ENCODE data around the gene GTPBP4. TPM values are rescaled to one million over a fixed set of nuclear protein-coding genes. Genes with fewer than 3 reads are reported as not detected.

GTPBP4 gene
- total RNA-seq, 1 experiment from 2014 or later = 111 TPM

- H4K20me1 ChIP-seq (ENCODE audit: insufficient read depth) = no peaks in the 10 kb centered on the region
- H3K4me3 ChIP-seq (replicated peaks in 1 of 2; ENCODE audit: low read depth in 1 of 2, low read length in 2 of 2) = no peak overlapping the region
- no peaks in the 10 kb centered on the region for H3K9me2 ChIP-seq (ENCODE audit: insufficient read depth)
- H2AFZ ChIP-seq (ENCODE audit: low read depth, low read length, poor library complexity, severe bottlenecking) = no peak overlapping the region
- no peaks in the 10 kb centered on the region for H3K4me1 ChIP-seq (ENCODE audit: control insufficient read depth in 1 of 2, insufficient read depth in 2 of 2, low read length in 2 of 2)
- ChIA-PET POLR2A (no interaction called here), CTCF (no interaction called here), RAD21 (ENCODE audit: low non-redundant PET in 1 of 2, low total read pairs in 2 of 2, uncharacterized antibody in 2 of 2, unreplicated experiment in 2 of 2) (no interaction called here)
- no peak overlapping the region for H3K4me2 ChIP-seq (ENCODE audit: low read length)
- no peak overlapping the region for H3K9ac ChIP-seq (ENCODE audit: low read length)
- DNase-seq (ENCODE audit: low read depth, low spot score) = no peak
- H3K79me2 ChIP-seq (ENCODE audit: insufficient read depth, low read length) = no peaks in the 10 kb centered on the region
- intact Hi-C loops (cut with micrococcal nuclease) = no loop called here
- H3K27ac ChIP-seq (ENCODE audit: low read depth, low read length) = no peak overlapping the region
- no peak for ATAC-seq
- peaks cover 14 to 17% of the 10 kb centered on the region in 2 experiments for H3K36me3 ChIP-seq (ENCODE audit: control insufficient read depth in 1 of 2, insufficient read depth in 2 of 2, low read length in 2 of 2)
- no peaks in the 10 kb centered on the region for H3K9me3 ChIP-seq (ENCODE audit: control insufficient read depth in 1 of 2, insufficient read depth in 1 of 2, low read depth in 1 of 2, low read length in 2 of 2)
- H3K27me3 ChIP-seq (ENCODE audit: insufficient read depth, low read length) = no peaks in the 10 kb centered on the region
- TF ChIP-seq YY1 (IDR thresholded peaks at IDR 0.05; ENCODE audit: extremely low read depth, insufficient replicate concordance, low read depth, low read length) (no peak), ATF3 (IDR thresholded peaks at IDR 0.05) (no peak)
- no TSS peak for BruUV-seq (replicated peaks)
Measured at GRCh38 chr10:1022413-1022812, 34.2 kb downstream of the GTPBP4 start.

GRCh38 chr10:1024103-1024502 is 35.9 kb downstream of the GTPBP4 start:
- H3K36me3 ChIP-seq (ENCODE audit: control insufficient read depth in 1 of 2, insufficient read depth in 2 of 2, low read length in 2 of 2) = peaks cover 6 to 8% of the 10 kb centered on the region in 2 experiments; a peak in 2 of 4 replicates
- ATAC-seq = no peak
- intact Hi-C loops (cut with micrococcal nuclease) = no loop called here
- TF ChIP-seq JUND (IDR thresholded peaks at IDR 0.05) = no peak
- TF ChIP-seq RAD21 (IDR thresholded peaks at IDR 0.05; ENCODE audit: low read depth) = no peak
- TF ChIP-seq ZFX (IDR thresholded peaks at IDR 0.05) = no peak
- no peak for TF ChIP-seq CEBPB (IDR thresholded peaks at IDR 0.05; ENCODE audit: low read depth)
- TF ChIP-seq EGR1 (IDR thresholded peaks at IDR 0.05; ENCODE audit: low read depth) = no peak
- no peak for TF ChIP-seq FOSL1 (IDR thresholded peaks at IDR 0.05; ENCODE audit: low read depth)
- no peak for TF ChIP-seq POLR2AphosphoS5 (IDR thresholded peaks at IDR 0.05; ENCODE audit: low read depth, low read length)
- TF ChIP-seq CBX3 (IDR thresholded peaks at IDR 0.05; ENCODE audit: low read depth) = no peak
- no peak for TF ChIP-seq ZNF274 (IDR thresholded peaks at IDR 0.05; ENCODE audit: low read depth, low read length)
- no peak for TF ChIP-seq ELF1 (IDR thresholded peaks at IDR 0.05; ENCODE audit: borderline replicate concordance, low read depth)
- TF ChIP-seq ATF3 (IDR thresholded peaks at IDR 0.05) = no peak
- no peak for TF ChIP-seq SRF (IDR thresholded peaks at IDR 0.05; ENCODE audit: low read depth)
- TF ChIP-seq, protein P1, sequence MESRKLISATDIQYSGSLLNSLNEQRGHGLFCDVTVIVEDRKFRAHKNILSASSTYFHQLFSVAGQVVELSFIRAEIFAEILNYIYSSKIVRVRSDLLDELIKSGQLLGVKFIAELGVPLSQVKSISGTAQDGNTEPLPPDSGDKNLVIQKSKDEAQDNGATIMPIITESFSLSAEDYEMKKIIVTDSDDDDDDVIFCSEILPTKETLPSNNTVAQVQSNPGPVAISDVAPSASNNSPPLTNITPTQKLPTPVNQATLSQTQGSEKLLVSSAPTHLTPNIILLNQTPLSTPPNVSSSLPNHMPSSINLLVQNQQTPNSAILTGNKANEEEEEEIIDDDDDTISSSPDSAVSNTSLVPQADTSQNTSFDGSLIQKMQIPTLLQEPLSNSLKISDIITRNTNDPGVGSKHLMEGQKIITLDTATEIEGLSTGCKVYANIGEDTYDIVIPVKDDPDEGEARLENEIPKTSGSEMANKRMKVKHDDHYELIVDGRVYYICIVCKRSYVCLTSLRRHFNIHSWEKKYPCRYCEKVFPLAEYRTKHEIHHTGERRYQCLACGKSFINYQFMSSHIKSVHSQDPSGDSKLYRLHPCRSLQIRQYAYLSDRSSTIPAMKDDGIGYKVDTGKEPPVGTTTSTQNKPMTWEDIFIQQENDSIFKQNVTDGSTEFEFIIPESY (IDR thresholded peaks at IDR 0.05; ENCODE audit: extremely low read depth, insufficient replicate concordance, low read length) = no peak
- no peak for TF ChIP-seq POLR2A (IDR thresholded peaks at IDR 0.05; ENCODE audit: borderline replicate concordance, extremely low read depth, insufficient read depth, insufficient read length)
- no peak for TF ChIP-seq EZH2phosphoT487 (IDR thresholded peaks at IDR 0.05; ENCODE audit: borderline replicate concordance)
- TF ChIP-seq TCF7L2 (IDR thresholded peaks at IDR 0.05; ENCODE audit: borderline replicate concordance, extremely low read depth, insufficient read depth, insufficient read length) = no peak
- TF ChIP-seq YY1 (IDR thresholded peaks at IDR 0.05; ENCODE audit: extremely low read depth, insufficient replicate concordance, low read depth, low read length) = no peak

More at GRCh38 chr10:1024103-1024502, 35.9 kb downstream of the GTPBP4 start:
- no peaks in the 10 kb centered on the region for H4K20me1 ChIP-seq (ENCODE audit: insufficient read depth)
- H3K9me3 ChIP-seq (ENCODE audit: control insufficient read depth in 1 of 2, insufficient read depth in 1 of 2, low read depth in 1 of 2, low read length in 2 of 2) = no peaks in the 10 kb centered on the region
- H3K4me2 ChIP-seq (ENCODE audit: low read length) = no peak overlapping the region
- no peak overlapping the region for H3K27ac ChIP-seq (ENCODE audit: low read depth, low read length)
- no peaks in the 10 kb centered on the region for H3K9me2 ChIP-seq (ENCODE audit: insufficient read depth)
- RAD21 ChIA-PET (ENCODE audit: low non-redundant PET in 1 of 2, low total read pairs in 2 of 2, uncharacterized antibody in 2 of 2, unreplicated experiment in 2 of 2) = no interaction called here
- H3K4me3 ChIP-seq (replicated peaks in 1 of 2; ENCODE audit: low read depth in 1 of 2, low read length in 2 of 2) = no peak overlapping the region
- H3K9ac ChIP-seq (ENCODE audit: low read length) = no peak overlapping the region
- H3K79me2 ChIP-seq (ENCODE audit: insufficient read depth, low read length) = no peaks in the 10 kb centered on the region
- no peak for DNase-seq (ENCODE audit: low read depth, low spot score)
- H3K4me1 ChIP-seq (ENCODE audit: control insufficient read depth in 1 of 2, insufficient read depth in 2 of 2, low read length in 2 of 2) = no peaks in the 10 kb centered on the region
- CTCF ChIA-PET = no interaction called here
- no peak overlapping the region for H2AFZ ChIP-seq (ENCODE audit: low read depth, low read length, poor library complexity, severe bottlenecking)
- POLR2A ChIA-PET = no interaction called here
- BruUV-seq (replicated peaks) = no TSS peak
- H3K27me3 ChIP-seq (ENCODE audit: insufficient read depth, low read length) = no peaks in the 10 kb centered on the region
